HepG2 (cell line): ENCODE measurements around the gene HTRA2. TPM values are rescaled to one million over a fixed set of nuclear protein-coding genes. Genes with fewer than 3 reads are reported as not detected.
A peak's percentile ranks its signal among the peaks of the same experiment; 100 is the strongest.

Experiments
- CREB1 ChIP-seq, 2 experiments: fragments of 450-650 bp in 1 of 2; IDR thresholded peaks; 2 replicates each; pipeline ENCODE4 v1.6.1; 2016 to 2017; ENCODE audit warnings: control low read depth in 1 of 2, mild to moderate bottlenecking in 1 of 2, missing compliant biosample characterization in 1 of 2, missing genetic modification characterization in 1 of 2
- IRF2 ChIP-seq: IDR thresholded peaks from 2 replicates; pipeline ENCODE4 v1.6.1; 2018; ENCODE audit warnings: missing genetic modification reagents, missing compliant biosample characterization
- KDM3A ChIP-seq: IDR thresholded peaks from 2 replicates; pipeline ENCODE4 v1.6.1; 2018; ENCODE audit warnings: low read depth, missing compliant biosample characterization
- PAWR ChIP-seq: sonication (generic); formaldehyde crosslinking; IDR thresholded peaks from 2 replicates; pipeline ENCODE4 v1.4.0; 2020; ENCODE audit warnings: missing genetic modification reagents, mild to moderate bottlenecking, borderline replicate concordance
- POLR2G ChIP-seq: fragments of 200-400 bp; formaldehyde crosslinking; IDR thresholded peaks from 2 replicates; pipeline ENCODE4 v1.6.1; 2018; ENCODE audit warnings: mild to moderate bottlenecking, low read depth, low read length, moderate library complexity
- RARG ChIP-seq: sonication (generic); formaldehyde crosslinking; IDR thresholded peaks from 2 replicates; pipeline ENCODE4 v1.4.0; 2020; ENCODE audit warnings: low read depth, mild to moderate bottlenecking, missing genetic modification reagents
- SOX5 ChIP-seq: IDR thresholded peaks from 2 replicates; pipeline ENCODE4 v1.6.1; 2016; ENCODE audit warnings: borderline replicate concordance
- TCF12 ChIP-seq, 2 experiments: fragments of 450-650 bp in 1 of 2; sonication (generic) in 1 of 2; formaldehyde crosslinking in 1 of 2; IDR thresholded peaks; 2 replicates each; pipeline versions ENCODE4 v1.6.1 to v1.8.0; 2017 to 2022; ENCODE audit warnings: antibody characterized with exemption in 1 of 2, mild to moderate bottlenecking in 1 of 2, missing genetic modification reagents in 1 of 2, moderate library complexity in 1 of 2
- THAP11 ChIP-seq: IDR thresholded peaks from 2 replicates; pipeline ENCODE4 v1.6.1; 2016; ENCODE audit warnings: missing biosample characterization, missing genetic modification reagents
- TSC22D2 ChIP-seq: sonication (generic); formaldehyde crosslinking; IDR thresholded peaks from 2 replicates; pipeline ENCODE4 v1.5.1; 2020; ENCODE audit warnings: missing genetic modification reagents, mild to moderate bottlenecking, borderline replicate concordance
- ZEB1 ChIP-seq: IDR thresholded peaks from 2 replicates; pipeline ENCODE4 v1.6.1; 2012; ENCODE audit warnings: mild to moderate bottlenecking, low read depth, inconsistent platforms; ENCODE audit not compliant: insufficient replicate concordance
- ZNF451 ChIP-seq: sonication (generic); formaldehyde crosslinking; IDR thresholded peaks from 2 replicates; pipeline ENCODE4 v1.5.0; 2020; ENCODE audit warnings: mild to moderate bottlenecking, missing genetic modification reagents
- ZNF468 ChIP-seq: sonication (generic); formaldehyde crosslinking; IDR thresholded peaks from 2 replicates; pipeline ENCODE4 v1.8.0; 2022; ENCODE audit warnings: mild to moderate bottlenecking, moderate library complexity, missing genetic modification reagents
- ZNF512B ChIP-seq: sonication (generic); formaldehyde crosslinking; IDR thresholded peaks from 2 replicates; pipeline ENCODE4 v1.5.1; 2020; ENCODE audit warnings: missing genetic modification reagents, mild to moderate bottlenecking, borderline replicate concordance
- ZNF570 ChIP-seq: sonication (generic); formaldehyde crosslinking; IDR thresholded peaks from 2 replicates; pipeline ENCODE4 v1.4.0; 2020; ENCODE audit warnings: mild to moderate bottlenecking, missing genetic modification reagents, borderline replicate concordance
- ZNF605 ChIP-seq: sonication (generic); formaldehyde crosslinking; IDR thresholded peaks from 2 replicates; pipeline ENCODE4 v1.8.0; 2022; ENCODE audit warnings: mild to moderate bottlenecking, missing genetic modification reagents
- ZNF766 ChIP-seq: sonication (generic); formaldehyde crosslinking; IDR thresholded peaks from 2 replicates; pipeline ENCODE4 v1.5.0; 2020; ENCODE audit warnings: missing genetic modification reagents, borderline replicate concordance
- ZSCAN29 ChIP-seq: sonication (generic); formaldehyde crosslinking; conservative IDR thresholded peaks from 2 replicates; pipeline ENCODE4 v1.4.0; 2020; ENCODE audit warnings: mild to moderate bottlenecking, missing genetic modification reagents
- polyA plus RNA-seq, 8 experiments: library from polyadenylated mRNA; depleted of rRNA in 3 of 8; stranded (reverse) in 7 of 8; unstranded in 1 of 8; fragments of >200 nt; fragmentation: Illumina TruSeq in 4 of 8; extraction: Trizol in 4 of 8; gene quantifications; 2 replicates each; pipeline versions ENCODE4 v1.2.1 to v1.2.3, GENCODE V29; 2011 to 2016; ENCODE audit warnings: low read depth in 4 of 8, missing spikeins in 1 of 8, mixed read lengths in 1 of 8; ENCODE audit not compliant: insufficient read depth in 1 of 8
- total RNA-seq, 5 experiments: library from RNA; depleted of rRNA; stranded (reverse); fragments of >200 nt; fragmentation: Illumina TruSeq; extraction: Trizol; gene quantifications; 2 replicates each; pipeline ENCODE4 v1.2.3, GENCODE V29; 2016; ENCODE audit warnings: low read depth in 1 of 5
- TF ChIP-seq, protein P1 (sequence below): sonication (generic); formaldehyde crosslinking; IDR thresholded peaks from 2 replicates; pipeline ENCODE4 v1.4.0; 2020; ENCODE audit warnings: mild to moderate bottlenecking, missing genetic modification reagents
- TF ChIP-seq, protein P2 (sequence below): sonication (generic); formaldehyde crosslinking; IDR thresholded peaks from 2 replicates; pipeline ENCODE4 v1.8.0; 2022; ENCODE audit warnings: mild to moderate bottlenecking, missing genetic modification reagents, moderate library complexity
- TF ChIP-seq, protein P3 (sequence below): sonication (generic); formaldehyde crosslinking; IDR thresholded peaks from 2 replicates; pipeline ENCODE4 v1.5.0; 2020; ENCODE audit warnings: missing genetic modification reagents, mild to moderate bottlenecking, borderline replicate concordance

HTRA2 gene
- total and polyA plus RNA-seq, 2 of the 13 experiments (the other 11 are each of a cell fraction or from before 2014, with no cell fraction given): 47.7 to 50.3 TPM

DNA sequence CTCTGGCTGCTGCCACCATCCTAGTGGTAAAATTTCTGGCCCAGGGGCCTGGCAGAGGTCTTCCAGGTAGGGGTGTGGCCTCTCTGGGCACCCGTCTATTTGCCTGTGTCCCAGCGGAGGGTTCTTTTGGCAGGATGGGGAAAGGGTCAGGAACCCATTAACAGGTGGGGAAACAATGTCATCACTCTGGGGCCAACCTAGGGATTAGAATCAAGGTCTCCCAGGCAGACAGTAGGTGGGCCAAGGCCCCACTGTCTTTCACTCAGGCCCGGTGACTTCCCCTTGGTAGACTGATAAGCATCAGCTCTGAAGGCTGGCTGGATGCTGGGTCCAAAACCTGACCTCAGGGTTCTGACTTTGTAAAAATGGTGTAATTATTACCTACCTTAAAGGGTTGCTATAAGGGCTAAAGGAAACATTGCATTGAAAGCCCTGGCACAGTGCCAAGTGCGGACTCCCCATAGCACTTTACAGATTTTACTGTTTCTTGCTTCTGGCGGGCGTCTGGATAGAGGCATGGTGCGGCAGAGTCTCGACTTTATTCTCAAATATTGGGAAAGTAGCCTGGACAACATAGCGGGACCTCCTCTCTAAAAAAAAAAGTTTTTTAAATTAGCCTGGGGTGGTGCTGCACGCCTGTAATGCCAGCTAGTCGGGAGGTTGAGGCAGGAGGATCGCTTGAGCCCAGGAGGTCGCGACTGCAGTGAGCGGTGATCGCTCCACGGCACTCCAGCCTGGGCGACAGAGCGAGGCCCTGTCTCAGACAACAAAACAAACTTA, 32.5 kb upstream of the HTRA2 start (continued):
- TF ChIP-seq TCF12 (IDR thresholded peaks at IDR 0.05) (no peak), TCF12 (CRISPR knock-in tag; IDR thresholded peaks at IDR 0.05) (peak; percentile 22; the same call in 1 of the 2 replicates), SOX5 (peak; percentile 24; the same call in 1 of the 2 replicates), ZEB1 (peak; percentile 24), ZNF512B (CRISPR knock-in tag) (no peak), POLR2G (peak; percentile 29), ZNF605 (CRISPR knock-in tag) (peak; percentile 47; the same call in 1 of the 2 replicates), CREB1 (IDR thresholded peaks at IDR 0.05) (no peak), CREB1 (CRISPR knock-in tag; IDR thresholded peaks at IDR 0.05) (0 out of 2 replicates have a peak, but pooled peaks have one; percentile 46), ZNF766 (CRISPR knock-in tag) (0 out of 2 replicates have a peak, but pooled peaks have one; percentile 37), THAP11 (CRISPR knock-in tag) (peak; percentile 25; the same call in 1 of the 2 replicates), KDM3A (0 out of 2 replicates have a peak, but pooled peaks have one; percentile 29), IRF2 (peak; percentile 9; the same call in 1 of the 2 replicates), ZNF451 (CRISPR knock-in tag) (no peak), RARG (CRISPR knock-in tag) (no peak), TSC22D2 (CRISPR knock-in tag) (peak; percentile 25; the same call in 1 of the 2 replicates), ZNF570 (CRISPR knock-in tag) (0 out of 2 replicates have a peak, but pooled peaks have one; percentile 30), ZSCAN29 (CRISPR knock-in tag) (0 out of 2 replicates have a peak, but pooled peaks have one; percentile 58), ZNF468 (0 out of 2 replicates have a peak, but pooled peaks have one; percentile 39), PAWR (0 out of 2 replicates have a peak, but pooled peaks have one; percentile 64)
- TF ChIP-seq, protein P1, sequence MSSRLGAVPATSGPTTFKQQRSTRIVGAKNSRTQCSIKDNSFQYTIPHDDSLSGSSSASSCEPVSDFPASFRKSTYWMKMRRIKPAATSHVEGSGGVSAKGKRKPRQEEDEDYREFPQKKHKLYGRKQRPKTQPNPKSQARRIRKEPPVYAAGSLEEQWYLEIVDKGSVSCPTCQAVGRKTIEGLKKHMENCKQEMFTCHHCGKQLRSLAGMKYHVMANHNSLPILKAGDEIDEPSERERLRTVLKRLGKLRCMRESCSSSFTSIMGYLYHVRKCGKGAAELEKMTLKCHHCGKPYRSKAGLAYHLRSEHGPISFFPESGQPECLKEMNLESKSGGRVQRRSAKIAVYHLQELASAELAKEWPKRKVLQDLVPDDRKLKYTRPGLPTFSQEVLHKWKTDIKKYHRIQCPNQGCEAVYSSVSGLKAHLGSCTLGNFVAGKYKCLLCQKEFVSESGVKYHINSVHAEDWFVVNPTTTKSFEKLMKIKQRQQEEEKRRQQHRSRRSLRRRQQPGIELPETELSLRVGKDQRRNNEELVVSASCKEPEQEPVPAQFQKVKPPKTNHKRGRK (CRISPR knock-in tag): no peak
- TF ChIP-seq, protein P2, sequence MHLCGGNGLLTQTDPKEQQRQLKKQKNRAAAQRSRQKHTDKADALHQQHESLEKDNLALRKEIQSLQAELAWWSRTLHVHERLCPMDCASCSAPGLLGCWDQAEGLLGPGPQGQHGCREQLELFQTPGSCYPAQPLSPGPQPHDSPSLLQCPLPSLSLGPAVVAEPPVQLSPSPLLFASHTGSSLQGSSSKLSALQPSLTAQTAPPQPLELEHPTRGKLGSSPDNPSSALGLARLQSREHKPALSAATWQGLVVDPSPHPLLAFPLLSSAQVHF (CRISPR knock-in tag): 0 out of 2 replicates have a peak, but pooled peaks have one; percentile 36
- TF ChIP-seq, protein P3, sequence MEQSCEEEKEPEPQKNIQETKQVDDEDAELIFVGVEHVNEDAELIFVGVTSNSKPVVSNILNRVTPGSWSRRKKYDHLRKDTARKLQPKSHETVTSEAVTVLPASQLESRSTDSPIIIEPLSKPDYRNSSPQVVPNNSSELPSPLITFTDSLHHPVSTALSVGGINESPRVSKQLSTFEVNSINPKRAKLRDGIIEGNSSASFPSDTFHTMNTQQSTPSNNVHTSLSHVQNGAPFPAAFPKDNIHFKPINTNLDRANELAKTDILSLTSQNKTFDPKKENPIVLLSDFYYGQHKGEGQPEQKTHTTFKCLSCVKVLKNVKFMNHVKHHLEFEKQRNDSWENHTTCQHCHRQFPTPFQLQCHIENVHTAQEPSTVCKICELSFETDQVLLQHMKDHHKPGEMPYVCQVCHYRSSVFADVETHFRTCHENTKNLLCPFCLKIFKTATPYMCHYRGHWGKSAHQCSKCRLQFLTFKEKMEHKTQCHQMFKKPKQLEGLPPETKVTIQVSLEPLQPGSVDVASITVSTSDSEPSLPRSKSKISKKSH (CRISPR knock-in tag): no peak
